BJ (cell line): Measurements from ENCODE around the gene FRYL. TPM values are rescaled to one million over a fixed set of nuclear protein-coding genes. Genes with fewer than 3 reads are reported as not detected.

Experiments used
- CTCF ChIA-PET: fragments of 350-600 bp; formaldehyde crosslinking; extraction: SDS; loops from one replicate; lab custom pipeline; 2021; ENCODE audit warnings: antibody characterized with exemption, inconsistent platforms; lab: Yijun Ruan, JAX
- POLR2A ChIA-PET: fragments of 300-600 bp; sonication (Branson Sonifier 250); formaldehyde crosslinking; extraction: SDS; loops from one replicate; lab custom pipeline; 2021; ENCODE audit warnings: antibody characterized with exemption; lab: Charles Lee
- DNase-seq: peaks from one replicate; pipeline ENCODE4 v3.0.0-alpha.2; 2011; ENCODE audit warnings: low read depth
- H3K27me3 ChIP-seq: 2 replicates; pipeline ENCODE4 v1.6.0; 2011; ENCODE audit warnings: low read length; ENCODE audit not compliant: control insufficient read depth, insufficient read depth
- H3K36me3 ChIP-seq: 2 replicates; pipeline ENCODE4 v1.5.1; 2011; ENCODE audit warnings: low read length; ENCODE audit not compliant: control insufficient read depth, insufficient read depth
- H3K4me3 ChIP-seq: 2 replicates; pipeline ENCODE4 v1.5.1; 2011; ENCODE audit warnings: low read depth, mild to moderate bottlenecking, control low read depth, low read length
- polyA plus RNA-seq: library from polyadenylated mRNA; depleted of rRNA; stranded (reverse); fragments of >200 nt; gene quantifications from 2 replicates; pipeline ENCODE4 v1.2.3, GENCODE V29; 2011
- TF ChIP-seq, protein P1 (sequence below): IDR thresholded peaks from 2 replicates; pipeline ENCODE4 v1.5.1; 2011; ENCODE audit warnings: low read depth, mild to moderate bottlenecking, control low read depth, inconsistent platforms, low read length, moderate library complexity; ENCODE audit not compliant: insufficient read depth

Gene FRYL
- polyA plus RNA-seq, 1 experiment: 12.6 TPM

GRCh38 chr4:48792348-48793006, 12.4 kb upstream of the FRYL start:
- no peaks in the 10 kb centered on the region for H3K27me3 ChIP-seq
- H3K36me3 ChIP-seq: no peaks in the 10 kb centered on the region
- no peak overlapping the region for H3K4me3 ChIP-seq
- no peak for DNase-seq
- ChIA-PET CTCF (interaction anchor here (2.7 kb wide), 1 partner anchor 8 kb away, joined by 6 read pairs; no protein-coding TSS in a partner anchor), POLR2A (no interaction called here)
- TF ChIP-seq, protein P1, sequence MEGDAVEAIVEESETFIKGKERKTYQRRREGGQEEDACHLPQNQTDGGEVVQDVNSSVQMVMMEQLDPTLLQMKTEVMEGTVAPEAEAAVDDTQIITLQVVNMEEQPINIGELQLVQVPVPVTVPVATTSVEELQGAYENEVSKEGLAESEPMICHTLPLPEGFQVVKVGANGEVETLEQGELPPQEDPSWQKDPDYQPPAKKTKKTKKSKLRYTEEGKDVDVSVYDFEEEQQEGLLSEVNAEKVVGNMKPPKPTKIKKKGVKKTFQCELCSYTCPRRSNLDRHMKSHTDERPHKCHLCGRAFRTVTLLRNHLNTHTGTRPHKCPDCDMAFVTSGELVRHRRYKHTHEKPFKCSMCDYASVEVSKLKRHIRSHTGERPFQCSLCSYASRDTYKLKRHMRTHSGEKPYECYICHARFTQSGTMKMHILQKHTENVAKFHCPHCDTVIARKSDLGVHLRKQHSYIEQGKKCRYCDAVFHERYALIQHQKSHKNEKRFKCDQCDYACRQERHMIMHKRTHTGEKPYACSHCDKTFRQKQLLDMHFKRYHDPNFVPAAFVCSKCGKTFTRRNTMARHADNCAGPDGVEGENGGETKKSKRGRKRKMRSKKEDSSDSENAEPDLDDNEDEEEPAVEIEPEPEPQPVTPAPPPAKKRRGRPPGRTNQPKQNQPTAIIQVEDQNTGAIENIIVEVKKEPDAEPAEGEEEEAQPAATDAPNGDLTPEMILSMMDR: no peak

- Histone ChIP-seq H3K27me3 (no peaks in the 10 kb centered on the region), H3K4me3 (no peak overlapping the region), H3K36me3 (no peaks in the 10 kb centered on the region)
- DNase-seq: no peak
- CTCF ChIA-PET: no interaction called here
- POLR2A ChIA-PET: no interaction called here
- TF ChIP-seq, protein P1: no peak
Measured at GRCh38 chr4:48791313-48791712, 11.2 kb upstream of the FRYL start.

DNA sequence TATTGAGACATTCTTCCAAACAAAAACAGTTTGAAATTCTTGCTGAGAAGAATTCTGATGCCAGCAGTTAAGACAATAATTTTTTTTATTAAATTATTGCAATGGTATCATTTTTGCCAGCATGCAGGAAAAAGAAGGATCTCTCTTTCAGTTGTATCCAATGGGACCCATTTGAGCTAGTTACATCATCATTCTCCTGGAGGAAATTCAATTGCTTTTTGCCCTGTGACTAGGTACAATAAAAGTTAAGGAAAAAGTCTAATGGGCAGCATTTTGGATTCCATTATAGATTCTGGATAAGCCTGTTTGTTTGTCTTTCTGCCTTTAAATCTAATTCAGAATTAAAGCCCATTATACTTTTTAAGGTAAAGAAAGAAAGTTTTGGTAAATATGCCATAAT, 10.5 kb upstream of the FRYL start:
- Histone ChIP-seq H3K36me3 (no peaks in the 10 kb centered on the region), H3K4me3 (no peak overlapping the region), H3K27me3 (no peaks in the 10 kb centered on the region)
- TF ChIP-seq, protein P1: no peak
- no peak for DNase-seq
- ChIA-PET CTCF (interaction anchor here (0.8 kb wide), 1 partner anchor 8 kb away, joined by 3 read pairs; no protein-coding TSS in a partner anchor), POLR2A (no interaction called here)

- H3K4me3 ChIP-seq: no peak overlapping the region
- no peaks in the 10 kb centered on the region for H3K27me3 ChIP-seq
- CTCF ChIA-PET: interaction anchor here (0.7 to 1.1 kb wide), 2 partner anchors 9 to 44 kb away, joined by 4 read pairs; partner anchors contain the start of gene OCIAD1
- no peak for DNase-seq
- TF ChIP-seq, protein P1: no peak
- no peaks in the 10 kb centered on the region for H3K36me3 ChIP-seq
- POLR2A ChIA-PET: no interaction called here
Measured at GRCh38 chr4:48787056-48787455, 7.0 kb upstream of the FRYL start.

GRCh38 chr4:48786549-48786948, 6.5 kb upstream of the FRYL start:
- Histone ChIP-seq H3K36me3 (no peaks in the 10 kb centered on the region), H3K27me3 (no peaks in the 10 kb centered on the region), H3K4me3 (no peak overlapping the region)
- DNase-seq: no peak
- POLR2A ChIA-PET: no interaction called here
- CTCF ChIA-PET: interaction anchor here (1.1 kb wide), 1 partner anchor 10 kb away, joined by 4 read pairs; no protein-coding TSS in a partner anchor
- TF ChIP-seq, protein P1: no peak
